Measurements from ENCODE around the gene CTBP1.

The CTBP1 gene

GRCh38 chr4:1291996-1292702 lies 43.2 kb upstream of the CTBP1 start:
- DNase-seq (ENCODE audit: insufficient read length) (no peak), FAIRE-seq (no peak)
- no peak for TF ChIP-seq POLR2A (IDR thresholded peaks at IDR 0.05; ENCODE audit: low read depth, low read length)
- no peak for TF ChIP-seq TAF1 (IDR thresholded peaks at IDR 0.05; ENCODE audit: borderline replicate concordance, low read depth, low read length)

DNA sequence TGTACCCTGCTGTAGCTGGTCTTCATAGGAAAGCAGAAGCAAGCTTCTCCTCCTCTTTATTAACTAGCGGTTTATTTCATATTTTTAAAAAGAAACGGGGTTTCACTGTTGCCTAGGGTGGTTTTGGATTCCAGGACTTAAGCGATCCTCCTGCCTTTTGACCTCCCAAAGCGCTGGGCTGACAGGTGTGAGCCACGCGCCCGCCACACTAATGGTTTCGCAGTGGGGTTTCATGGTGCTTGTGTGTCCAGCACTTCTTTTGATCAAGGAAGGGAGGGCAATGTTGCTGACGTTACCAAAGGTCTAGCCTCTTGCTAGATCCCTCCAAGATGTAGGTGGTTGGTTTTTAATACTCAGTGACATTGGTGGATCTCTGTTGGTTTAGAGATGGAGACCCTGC lies 42.2 kb upstream of the CTBP1 start:
- DNase-seq (ENCODE audit: insufficient read length) (no peak), FAIRE-seq (no peak)
- no peak for TF ChIP-seq POLR2AphosphoS5 (IDR thresholded peaks at IDR 0.05; ENCODE audit: low read depth, low read length)
- no peak for TF ChIP-seq POLR2A (IDR thresholded peaks at IDR 0.05; ENCODE audit: low read depth, low read length)
- no peak for TF ChIP-seq TAF1 (IDR thresholded peaks at IDR 0.05; ENCODE audit: borderline replicate concordance, low read depth, low read length)

DNA sequence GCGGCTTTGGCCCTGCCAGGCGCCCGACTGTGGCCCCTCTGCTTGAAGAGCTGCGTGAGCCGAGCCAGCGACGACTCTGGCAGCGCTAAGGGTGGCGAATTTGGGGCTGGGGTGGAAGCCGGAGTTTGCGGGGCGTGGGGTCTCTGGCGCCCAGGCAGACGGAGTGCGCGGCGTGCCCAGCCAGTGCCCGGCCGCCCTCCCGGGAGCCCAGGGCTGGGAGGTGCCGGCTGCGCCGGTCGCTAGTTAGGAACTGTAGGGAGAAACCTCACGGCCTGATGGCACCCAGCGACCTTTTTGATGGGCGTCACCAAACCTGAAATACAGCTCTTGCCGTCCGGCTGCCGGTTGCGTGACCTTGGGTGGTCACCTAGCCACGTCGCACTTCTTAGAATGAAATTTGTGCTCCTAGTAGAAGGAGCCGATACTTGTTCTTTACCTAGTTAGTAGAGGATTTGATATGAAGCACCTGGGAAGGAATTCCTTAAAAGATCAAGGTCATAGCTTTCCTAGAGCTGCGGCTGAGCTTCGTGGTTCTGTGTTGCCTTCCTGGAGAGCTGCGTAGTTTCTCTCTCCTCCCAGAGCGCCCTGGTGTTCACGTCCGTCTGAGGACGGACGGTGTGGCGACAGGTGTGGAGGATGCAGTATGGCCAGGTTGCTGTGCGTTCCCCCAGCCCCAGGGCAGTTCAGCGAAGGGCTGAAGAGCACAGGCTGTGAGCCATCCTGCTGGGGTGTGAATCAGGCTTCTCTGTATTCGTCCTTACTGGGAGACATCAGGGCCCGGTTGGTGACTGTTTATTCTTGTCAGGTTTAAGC lies 41.4 kb upstream of the CTBP1 start:
- DNase-seq (ENCODE audit: insufficient read length) (no peak), FAIRE-seq (peak; percentile 48)
- TF ChIP-seq TAF1 (IDR thresholded peaks at IDR 0.05; ENCODE audit: borderline replicate concordance, low read depth, low read length) (no peak), POLR2A (IDR thresholded peaks at IDR 0.05; ENCODE audit: low read depth, low read length) (no peak), POLR2AphosphoS5 (IDR thresholded peaks at IDR 0.05; ENCODE audit: low read depth, low read length) (no peak)

GRCh38 chr4:1289207-1290164 lies 40.6 kb upstream of the CTBP1 start, which contains the start of gene MAEA:
Gene MAEA, plus strand, starts transcription at chr4:1289891. Its CDS starts 23 bp downstream, at chr4:1289914.
- TF ChIP-seq TAF1 (IDR thresholded peaks at IDR 0.05; ENCODE audit: borderline replicate concordance, low read depth, low read length) (peak; percentile 83), POLR2AphosphoS5 (IDR thresholded peaks at IDR 0.05; ENCODE audit: low read depth, low read length) (peak; percentile 83), POLR2A (IDR thresholded peaks at IDR 0.05; ENCODE audit: low read depth, low read length) (peak; percentile 92)
- DNase-seq (ENCODE audit: insufficient read length) (peak; percentile 99), FAIRE-seq (peak; percentile 99)

GRCh38 chr4:1288786-1289185 lies 39.9 kb upstream of the CTBP1 start:
- peak; percentile 54 for FAIRE-seq
- TF ChIP-seq TAF1 (IDR thresholded peaks at IDR 0.05; ENCODE audit: borderline replicate concordance, low read depth, low read length) (no peak), POLR2AphosphoS5 (IDR thresholded peaks at IDR 0.05; ENCODE audit: low read depth, low read length) (no peak), POLR2A (IDR thresholded peaks at IDR 0.05; ENCODE audit: low read depth, low read length) (no peak)

DNA sequence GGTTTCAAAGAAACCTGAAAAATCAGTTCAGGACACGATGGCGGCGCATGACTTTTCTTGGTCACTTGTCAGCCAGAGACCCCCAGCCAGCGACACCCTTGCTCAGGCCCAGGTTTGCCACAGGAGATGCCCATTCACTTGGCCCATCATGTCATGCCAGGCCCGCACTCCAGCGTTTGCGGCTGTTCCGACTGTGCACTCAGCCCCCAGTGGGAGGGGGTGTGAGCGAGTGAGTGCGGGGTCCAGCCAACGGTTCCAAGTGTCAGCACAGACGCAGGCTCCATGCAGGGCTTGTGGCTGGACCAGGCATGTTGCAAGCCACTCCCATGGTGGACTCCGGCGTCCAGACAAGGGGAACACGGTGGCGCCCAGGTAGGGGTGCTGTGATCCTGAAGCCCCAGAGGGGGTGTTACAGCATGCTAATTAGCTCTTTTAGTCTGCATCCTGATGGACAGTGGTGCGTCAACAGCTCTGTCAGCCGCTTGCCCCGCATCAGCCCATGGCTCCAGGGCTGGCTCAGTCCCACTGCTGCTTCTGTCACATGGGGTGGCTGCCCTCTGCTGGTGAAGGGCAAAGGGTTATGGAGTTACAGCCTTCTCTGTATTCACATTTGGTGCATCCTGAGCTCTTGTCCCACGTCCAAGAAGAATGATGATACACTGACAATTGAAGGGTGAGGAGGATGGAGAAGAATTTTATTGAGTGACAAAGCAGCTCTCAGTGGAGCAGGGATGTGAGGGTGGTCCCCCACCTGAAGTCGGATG lies 37.0 kb upstream of the CTBP1 start:
- FAIRE-seq (no peak), DNase-seq (ENCODE audit: insufficient read length) (no peak)

More at GRCh38 chr4:1288786-1289185, 39.9 kb upstream of the CTBP1 start:
- no peak for DNase-seq (ENCODE audit: insufficient read length)

DNA sequence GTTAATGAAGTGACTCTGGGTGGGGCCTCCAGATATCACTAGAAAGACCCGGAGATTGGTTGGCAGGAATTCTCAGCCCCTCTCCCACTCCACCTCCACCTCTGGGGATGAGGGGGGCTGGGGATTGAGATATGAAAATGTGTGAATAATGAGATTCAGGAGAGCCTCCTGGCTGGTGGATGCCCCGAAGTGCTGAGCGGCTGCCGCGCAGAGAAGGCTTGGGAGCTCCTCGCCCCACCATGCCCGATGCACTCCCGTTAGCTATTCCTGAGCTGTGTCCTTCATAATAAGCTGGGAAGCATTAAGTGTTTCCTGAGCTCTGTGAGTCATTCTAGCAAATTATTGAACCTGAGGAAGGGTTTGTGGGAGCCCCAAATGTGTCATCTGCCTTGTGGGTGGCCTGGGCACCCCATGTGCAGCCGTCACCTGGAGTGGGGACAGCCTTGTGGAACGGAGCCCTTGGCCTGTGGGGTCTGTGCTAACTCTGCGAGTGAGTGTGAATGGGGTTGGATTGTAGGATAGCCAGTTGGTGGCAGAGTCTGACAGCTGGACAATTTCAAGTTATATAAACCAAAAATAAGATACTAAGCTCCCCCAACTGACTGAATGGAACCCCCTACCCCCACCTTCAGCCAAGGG lies 36.3 kb upstream of the CTBP1 start:
- DNase-seq (ENCODE audit: insufficient read length) = no peak
- no peak for FAIRE-seq
- no peak for TF ChIP-seq TAF1 (IDR thresholded peaks at IDR 0.05; ENCODE audit: borderline replicate concordance, low read depth, low read length)
- no peak for TF ChIP-seq POLR2AphosphoS5 (IDR thresholded peaks at IDR 0.05; ENCODE audit: low read depth, low read length)
- no peak for TF ChIP-seq POLR2A (IDR thresholded peaks at IDR 0.05; ENCODE audit: low read depth, low read length)

More for the DNA sequence above, 37.0 kb upstream of the CTBP1 start:
- TF ChIP-seq POLR2A (IDR thresholded peaks at IDR 0.05; ENCODE audit: low read depth, low read length) (no peak), TAF1 (IDR thresholded peaks at IDR 0.05; ENCODE audit: borderline replicate concordance, low read depth, low read length) (no peak), POLR2AphosphoS5 (IDR thresholded peaks at IDR 0.05; ENCODE audit: low read depth, low read length) (no peak)

GRCh38 chr4:1283711-1284110 lies 34.8 kb upstream of the CTBP1 start:
- FAIRE-seq (no peak), DNase-seq (ENCODE audit: insufficient read length) (no peak)
- TF ChIP-seq TAF1 (IDR thresholded peaks at IDR 0.05; ENCODE audit: borderline replicate concordance, low read depth, low read length) (no peak), POLR2A (IDR thresholded peaks at IDR 0.05; ENCODE audit: low read depth, low read length) (no peak), POLR2AphosphoS5 (IDR thresholded peaks at IDR 0.05; ENCODE audit: low read depth, low read length) (no peak)

DNA sequence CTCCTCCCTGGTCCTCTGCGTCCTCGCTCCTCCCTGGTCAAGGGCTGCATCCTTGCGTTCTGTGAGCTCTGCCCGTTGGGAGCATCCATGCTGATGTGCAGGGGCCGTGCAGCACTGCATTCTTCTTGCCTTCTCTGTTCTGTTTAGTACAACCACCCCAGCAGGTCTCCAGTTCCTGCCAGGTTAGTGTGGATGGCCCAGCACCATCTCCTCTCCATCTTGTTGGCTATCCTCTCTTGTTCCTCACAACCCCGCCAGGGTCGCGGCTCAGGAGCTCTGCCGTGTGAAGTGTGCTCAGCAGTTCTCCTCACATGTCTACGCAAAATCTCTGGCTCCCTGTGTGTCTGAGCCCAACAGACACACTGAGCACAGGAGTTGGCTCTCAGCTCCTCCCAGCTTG lies 30.3 kb upstream of the CTBP1 start:
- TF ChIP-seq POLR2A (IDR thresholded peaks at IDR 0.05; ENCODE audit: low read depth, low read length) (no peak), POLR2AphosphoS5 (IDR thresholded peaks at IDR 0.05; ENCODE audit: low read depth, low read length) (no peak), TAF1 (IDR thresholded peaks at IDR 0.05; ENCODE audit: borderline replicate concordance, low read depth, low read length) (no peak)
- DNase-seq (ENCODE audit: insufficient read length) = no peak
- no peak for FAIRE-seq

Measured in GM12892 (cell line).